Measurements from ENCODE around the gene CEP57. TPM values are rescaled to one million over a fixed set of nuclear protein-coding genes. Genes with fewer than 3 reads are reported as not detected.

Gene CEP57
- total RNA-seq, 1 experiment from 2014 or later = 58.0 TPM

- H3K9me3 Mint-ChIP-seq = no peaks in the 10 kb centered on the region
Observed at GRCh38 chr11:95829580-95830259, 39.4 kb downstream of the CEP57 start.

More at GRCh38 chr11:95829580-95830259, 39.4 kb downstream of the CEP57 start:
- no peak overlapping the region for H4K5ac ChIP-seq (ENCODE audit: insufficient read length, low read depth, low read length)
- no peak overlapping the region for H2BK120ac ChIP-seq (ENCODE audit: low read depth, low read length, poor library complexity, severe bottlenecking)
- Mint-ChIP-seq H3K27me3 (ENCODE audit: low read depth) (no peaks in the 10 kb centered on the region), H3K27ac (no peak overlapping the region), H3K4me1 (no peaks in the 10 kb centered on the region), H3K36me3 (ENCODE audit: insufficient read depth in 1 of 3, low read depth in 3 of 3) (peaks cover 16 to 63% (median 47%) of the 10 kb centered on the region in 3 experiments; a peak in 6 of 7 replicates), H3K4me3 (no peak overlapping the region)
- TF ChIP-seq CTCF (conservative IDR thresholded peaks at IDR 0.05) = no peak
- DNase-seq = no peak
- no peak overlapping the region for H2BK12ac ChIP-seq (ENCODE audit: insufficient read length, low read depth, low read length)
- H3K18ac ChIP-seq (ENCODE audit: insufficient read length, low read depth, low read length) = no peak overlapping the region
- H2AK5ac ChIP-seq (ENCODE audit: insufficient read length, low read length) = no peak overlapping the region
- no peak overlapping the region for H2BK15ac ChIP-seq (ENCODE audit: low read depth, low read length)
- no peak overlapping the region for H3T11ph ChIP-seq (ENCODE audit: low read length)
- no peak overlapping the region for H3K9ac ChIP-seq (ENCODE audit: extremely low read depth, insufficient read length, low read length)
- no peak overlapping the region for H3K23ac ChIP-seq (ENCODE audit: insufficient read length, low read depth, low read length)
- no peak overlapping the region for H3K4me2 ChIP-seq (ENCODE audit: insufficient read depth, insufficient read length, low read length)
- H2AFZ ChIP-seq (ENCODE audit: low read length) = no peak overlapping the region
- H3K9me3 ChIP-seq (ENCODE audit: control insufficient read depth, low read depth, low read length) = no peaks in the 10 kb centered on the region
- H4K20me1 ChIP-seq (ENCODE audit: control insufficient read depth, insufficient read depth, insufficient read length) = no peaks in the 10 kb centered on the region
- no peak overlapping the region for H3K4ac ChIP-seq (ENCODE audit: low read depth, low read length)
- no CpG with 5 or more reads among the region's 1 CpG for WGBS (ENCODE audit: extremely low coverage, insufficient read length, low lambda C conversion rate)
- no peaks in the 10 kb centered on the region for H3K4me1 ChIP-seq (ENCODE audit: insufficient read depth, low read length)
- no peak overlapping the region for H3K27ac ChIP-seq (ENCODE audit: insufficient read length, low read depth, low read length)
- H3K14ac ChIP-seq (ENCODE audit: insufficient read depth, low read length) = no peak overlapping the region
- H3K56ac ChIP-seq (ENCODE audit: insufficient read length, low read depth, low read length) = no peak overlapping the region
- H3K23me2 ChIP-seq (ENCODE audit: insufficient read length, low read depth, low read length, poor library complexity, severe bottlenecking) = no peaks in the 10 kb centered on the region
- no peak overlapping the region for H2BK5ac ChIP-seq (ENCODE audit: insufficient read length, low read length)
- no peak overlapping the region for H2BK20ac ChIP-seq (ENCODE audit: low read depth, low read length, poor library complexity, severe bottlenecking)
- no peak overlapping the region for H4K91ac ChIP-seq (ENCODE audit: insufficient read length, low read depth, low read length)
- H3K27me3 ChIP-seq (ENCODE audit: insufficient read depth, low read length) = no peaks in the 10 kb centered on the region
- no peaks in the 10 kb centered on the region for H3K79me1 ChIP-seq (ENCODE audit: insufficient read depth, low read depth, low read length, poor library complexity, severe bottlenecking)
- H4K8ac ChIP-seq (replicated peaks; ENCODE audit: insufficient read length, low read depth, low read length) = no peak overlapping the region
- H3K79me2 ChIP-seq (ENCODE audit: insufficient read depth, low read length) = no peaks in the 10 kb centered on the region

All from H9 (cell line).